H1 (cell line): ENCODE results near the gene MORN5. TPM values are rescaled to one million over a fixed set of nuclear protein-coding genes. Genes with fewer than 3 reads are reported as not detected.

ENCODE experiments used
- FOSL1 ChIP-seq: IDR thresholded peaks from 2 replicates; pipeline ENCODE4 v1.6.1; 2011; ENCODE audit warnings: mild to moderate bottlenecking, low read depth, low read length, moderate library complexity; ENCODE audit not compliant: insufficient read depth
- HDAC2 ChIP-seq, 2 experiments: fragments of 300-600 bp in 1 of 2; sonication (generic) in 1 of 2; IDR thresholded peaks; 2 replicates each; pipeline ENCODE4 v1.6.1; 2011 to 2012; ENCODE audit warnings: low read depth in 2 of 2, low read length in 2 of 2, mild to moderate bottlenecking in 2 of 2, moderate library complexity in 2 of 2, borderline replicate concordance in 1 of 2, inconsistent platforms in 1 of 2
- polyA plus RNA-seq, 7 experiments: library from polyadenylated mRNA; depleted of rRNA in 3 of 7; stranded (reverse) in 5 of 7; unstranded in 2 of 7; fragments of >200 nt in 5 of 7; fragments of 200-250 nt in 2 of 7; gene quantifications; 1 replicate in 5 of 7; 2 replicates in 1 of 7; 4 replicates in 1 of 7; pipeline versions ENCODE4 v1.2.1 to v1.2.3, GENCODE V29; 2011 to 2013; ENCODE audit warnings: missing spikeins in 2 of 7, mixed read lengths in 2 of 7
- total RNA-seq: library from RNA; stranded (reverse); fragmentation: NEBNext Ultra II Directional; extraction: Animal tissue kit (Norgen Biotek cat#: 25700); gene quantifications from 2 replicates; pipeline ENCODE4 v1.2.1, GENCODE V29; 2021

MORN5 gene
- total and polyA plus RNA-seq, 2 of the 8 experiments (the other 6 are each of a cell fraction or from before 2014, with no cell fraction given): not detected

GRCh38 chr9:122143296-122143695, 16.4 kb upstream of the MORN5 start (continued):
- TF ChIP-seq FOSL1: no peak
- no peak for TF ChIP-seq HDAC2 (IDR thresholded peaks at IDR 0.05; ENCODE audit: borderline replicate concordance in 1 of 2, low read depth in 2 of 2, low read length in 2 of 2)
